T follicular helper cell (primary cell): Measurements from ENCODE around the gene DAW1.
"Not testable (repeated sequence)": the region's sequence is repeated elsewhere in the genome, so short reads cannot be mapped to it uniquely, and the experiment has no call there.

Experiments
- DNase-seq: peaks from one replicate; pipeline ENCODE4 v3.0.0-alpha.2; 2020; ENCODE audit warnings: low read depth
- total RNA-seq, 2 experiments: gene quantifications; one replicate each; lab custom pipeline; 2026; lab: John Stamatoyannopoulos, UW

DAW1 gene
- 0 reads per million in 2 experiments for total RNA-seq

GRCh38 chr2:227871375-227871791 is at the start of gene DAW1:
Gene DAW1 (plus strand): TSS chr2:227871631. CDS start chr2:227871690, 59 bp downstream.
- peak; percentile 12 for DNase-seq

- DNase-seq = no peak
Measured at GRCh38 chr2:227822416-227823003, 48.9 kb upstream of the DAW1 start.

- no peak for DNase-seq
Measured at GRCh38 chr2:227823922-227824321, 47.5 kb upstream of the DAW1 start.

GRCh38 chr2:227824711-227825110 is 46.7 kb upstream of the DAW1 start:
- no peak for DNase-seq

- DNase-seq = no peak
Measured at GRCh38 chr2:227826019-227826521, 45.4 kb upstream of the DAW1 start.

GRCh38 chr2:227826563-227826962 is 44.9 kb upstream of the DAW1 start:
- no peak for DNase-seq

GRCh38 chr2:227827143-227827542 is 44.3 kb upstream of the DAW1 start:
- DNase-seq = no peak

GRCh38 chr2:227828477-227828912 is 42.9 kb upstream of the DAW1 start:
- DNase-seq = no peak

GRCh38 chr2:227829337-227829736 is 42.1 kb upstream of the DAW1 start:
- no peak for DNase-seq

GRCh38 chr2:227834423-227834822 is 37.0 kb upstream of the DAW1 start:
- no peak for DNase-seq

GRCh38 chr2:227834916-227835650 is 36.3 kb upstream of the DAW1 start:
- no peak for DNase-seq

GRCh38 chr2:227839339-227840129 is 31.9 kb upstream of the DAW1 start:
- not testable (repeated sequence) for DNase-seq

GRCh38 chr2:227846831-227847230 is 24.6 kb upstream of the DAW1 start:
- DNase-seq = no peak

GRCh38 chr2:227848146-227848545 is 23.3 kb upstream of the DAW1 start:
- DNase-seq = no peak

GRCh38 chr2:227848586-227848985 is 22.8 kb upstream of the DAW1 start:
- no peak for DNase-seq

GRCh38 chr2:227849906-227850305 is 21.5 kb upstream of the DAW1 start:
- no peak for DNase-seq

- no peak for DNase-seq
Measured at GRCh38 chr2:227853204-227853629, 18.2 kb upstream of the DAW1 start.

- DNase-seq = no peak
Measured at GRCh38 chr2:227853765-227854271, 17.6 kb upstream of the DAW1 start.

GRCh38 chr2:227855440-227855839 is 16.0 kb upstream of the DAW1 start:
- no peak for DNase-seq

- no peak for DNase-seq
Measured at GRCh38 chr2:227856697-227857096, 14.7 kb upstream of the DAW1 start.

- no peak for DNase-seq
Measured at GRCh38 chr2:227860221-227860641, 11.2 kb upstream of the DAW1 start.

GRCh38 chr2:227861011-227861410 is 10.4 kb upstream of the DAW1 start:
- DNase-seq = no peak
